NCI-H146 (cell line): ENCODE data around the gene OR1J2.

Experiments
- DNase-seq: peaks from one replicate; lab custom pipeline; 2025; lab: John Stamatoyannopoulos, UW

OR1J2 gene

GRCh38 chr9:122551371-122551770, 40.8 kb downstream of the OR1J2 start:
- no peak for DNase-seq

- no peak for DNase-seq
Measured at GRCh38 chr9:122552812-122553211, 42.2 kb downstream of the OR1J2 start, which contains the start of gene OR1N2. Gene OR1N2 (plus strand): TSS chr9:122553112. CDS start chr9:122553212, 100 bp downstream.
